ENCODE measurements around the gene RASSF5. TPM values are rescaled to one million over a fixed set of nuclear protein-coding genes. Genes with fewer than 3 reads are reported as not detected.
"Not testable (repeated sequence)": the region's sequence is repeated elsewhere in the genome, so short reads cannot be mapped to it uniquely, and the experiment has no call there.

Gene RASSF5
- total RNA-seq, 1 experiment from 2014 or later, result 0.24 TPM

GRCh38 chr1:206579747-206580437 lies 72.6 kb downstream of the RASSF5 start:
- DNase-seq, result no peak
- no peak overlapping the region for H3K4me3 ChIP-seq (ENCODE audit: insufficient read depth, low read depth, low read length)
- no peaks in the 10 kb centered on the region; the same call in 1 of the 2 replicates for H3K27me3 ChIP-seq (ENCODE audit: control insufficient read depth, insufficient read depth, low read length)
- H3K36me3 ChIP-seq (replicated peaks; ENCODE audit: control insufficient read depth, insufficient read depth, low read length), result no peaks in the 10 kb centered on the region

GRCh38 chr1:206580438-206581113 lies 73.2 kb downstream of the RASSF5 start:
- Histone ChIP-seq H3K36me3 (replicated peaks; ENCODE audit: control insufficient read depth, insufficient read depth, low read length) (no peaks in the 10 kb centered on the region), H3K4me3 (ENCODE audit: insufficient read depth, low read depth, low read length) (no peak overlapping the region), H3K27me3 (ENCODE audit: control insufficient read depth, insufficient read depth, low read length) (no peaks in the 10 kb centered on the region; the same call in 1 of the 2 replicates)
- DNase-seq, result no peak

- H3K4me3 ChIP-seq (ENCODE audit: insufficient read depth, low read depth, low read length); H3K27me3 ChIP-seq (ENCODE audit: control insufficient read depth, insufficient read depth, low read length); H3K36me3 ChIP-seq (replicated peaks; ENCODE audit: control insufficient read depth, insufficient read depth, low read length); DNase-seq: not testable (repeated sequence)
These were observed 73.8 kb downstream of the RASSF5 start for GRCh38 chr1:206581114-206581497.

- Histone ChIP-seq H3K27me3 (ENCODE audit: control insufficient read depth, insufficient read depth, low read length) (no peaks in the 10 kb centered on the region; the same call in 1 of the 2 replicates), H3K36me3 (replicated peaks; ENCODE audit: control insufficient read depth, insufficient read depth, low read length) (no peaks in the 10 kb centered on the region), H3K4me3 (ENCODE audit: insufficient read depth, low read depth, low read length) (no peak overlapping the region)
- no peak for DNase-seq
These were observed 74.2 kb downstream of the RASSF5 start for GRCh38 chr1:206581571-206581981.

- DNase-seq, result no peak
- no peaks in the 10 kb centered on the region for H3K36me3 ChIP-seq (replicated peaks; ENCODE audit: control insufficient read depth, insufficient read depth, low read length)
- H3K4me3 ChIP-seq (ENCODE audit: insufficient read depth, low read depth, low read length), result no peak overlapping the region
- H3K27me3 ChIP-seq (ENCODE audit: control insufficient read depth, insufficient read depth, low read length), result no peaks in the 10 kb centered on the region; the same call in 1 of the 2 replicates
These were observed 75.2 kb downstream of the RASSF5 start for GRCh38 chr1:206582537-206582936.

GRCh38 chr1:206582971-206583706 lies 75.8 kb downstream of the RASSF5 start:
- Histone ChIP-seq H3K4me3 (ENCODE audit: insufficient read depth, low read depth, low read length) (no peak overlapping the region), H3K27me3 (ENCODE audit: control insufficient read depth, insufficient read depth, low read length) (no peaks in the 10 kb centered on the region; the same call in 1 of the 2 replicates), H3K36me3 (replicated peaks; ENCODE audit: control insufficient read depth, insufficient read depth, low read length) (no peaks in the 10 kb centered on the region)
- DNase-seq, result peak; percentile 51

GRCh38 chr1:206583707-206584648 lies 76.6 kb downstream of the RASSF5 start:
- no peaks in the 10 kb centered on the region for H3K36me3 ChIP-seq (replicated peaks; ENCODE audit: control insufficient read depth, insufficient read depth, low read length)
- DNase-seq, result peak; percentile 92
- no peak overlapping the region for H3K4me3 ChIP-seq (ENCODE audit: insufficient read depth, low read depth, low read length)
- no peaks in the 10 kb centered on the region; the same call in 1 of the 2 replicates for H3K27me3 ChIP-seq (ENCODE audit: control insufficient read depth, insufficient read depth, low read length)

- no peaks in the 10 kb centered on the region; the same call in 1 of the 2 replicates for H3K27me3 ChIP-seq (ENCODE audit: control insufficient read depth, insufficient read depth, low read length)
- DNase-seq, result no peak
- no peaks in the 10 kb centered on the region for H3K36me3 ChIP-seq (replicated peaks; ENCODE audit: control insufficient read depth, insufficient read depth, low read length)
- no peak overlapping the region for H3K4me3 ChIP-seq (ENCODE audit: insufficient read depth, low read depth, low read length)
These were observed 77.4 kb downstream of the RASSF5 start for GRCh38 chr1:206584683-206585082.

GRCh38 chr1:206586501-206587445 lies 79.4 kb downstream of the RASSF5 start:
- no peaks in the 10 kb centered on the region; the same call in 1 of the 2 replicates for H3K27me3 ChIP-seq (ENCODE audit: control insufficient read depth, insufficient read depth, low read length)
- no peak overlapping the region for H3K4me3 ChIP-seq (ENCODE audit: insufficient read depth, low read depth, low read length)
- DNase-seq, result no peak
- peaks cover 2% of the 10 kb centered on the region for H3K36me3 ChIP-seq (replicated peaks; ENCODE audit: control insufficient read depth, insufficient read depth, low read length)

- peaks cover 3% of the 10 kb centered on the region for H3K36me3 ChIP-seq (replicated peaks; ENCODE audit: control insufficient read depth, insufficient read depth, low read length)
- H3K4me3 ChIP-seq (ENCODE audit: insufficient read depth, low read depth, low read length), result no peak overlapping the region
- H3K27me3 ChIP-seq (ENCODE audit: control insufficient read depth, insufficient read depth, low read length), result no peaks in the 10 kb centered on the region
- DNase-seq, result no peak
These were observed 80.6 kb downstream of the RASSF5 start for GRCh38 chr1:206587904-206588303.

- Histone ChIP-seq H3K27me3 (ENCODE audit: control insufficient read depth, insufficient read depth, low read length) (no peaks in the 10 kb centered on the region), H3K36me3 (replicated peaks; ENCODE audit: control insufficient read depth, insufficient read depth, low read length) (peaks cover 3% of the 10 kb centered on the region), H3K4me3 (ENCODE audit: insufficient read depth, low read depth, low read length) (no peak overlapping the region)
- no peak for DNase-seq
These were observed 81.2 kb downstream of the RASSF5 start for GRCh38 chr1:206588492-206588891.

- no peak overlapping the region for H3K4me3 ChIP-seq (ENCODE audit: insufficient read depth, low read depth, low read length)
- no peak for DNase-seq
- H3K36me3 ChIP-seq (replicated peaks; ENCODE audit: control insufficient read depth, insufficient read depth, low read length), result peaks cover 3% of the 10 kb centered on the region
- no peaks in the 10 kb centered on the region for H3K27me3 ChIP-seq (ENCODE audit: control insufficient read depth, insufficient read depth, low read length)
These were observed 81.9 kb downstream of the RASSF5 start for GRCh38 chr1:206589206-206589605.
